ENCODE measurements around the gene RGS6. TPM values are rescaled to one million over a fixed set of nuclear protein-coding genes. Genes with fewer than 3 reads are reported as not detected.

Gene RGS6
- total RNA-seq, 1 experiment from 2014 or later, result not detected

DNA sequence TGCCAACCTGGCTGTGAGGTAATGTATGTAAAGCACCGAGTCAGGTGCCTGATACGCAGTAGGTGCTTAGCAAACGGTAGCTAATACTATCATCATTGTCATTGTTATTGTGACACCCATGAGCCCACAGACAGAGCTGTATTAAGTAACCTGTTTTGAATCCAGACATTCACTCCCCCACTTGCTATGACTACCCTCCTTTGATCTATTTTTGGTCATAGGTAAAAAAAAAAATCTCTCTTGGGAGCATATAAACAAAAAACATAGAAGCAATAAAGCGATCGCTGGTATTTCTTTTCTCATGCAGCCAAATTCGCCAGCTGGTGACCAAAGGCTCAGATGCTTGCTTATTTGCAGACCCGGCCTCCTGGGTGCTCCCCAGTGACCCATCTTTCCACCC lies 631.4 kb downstream of the RGS6 start:
- POLR2A ChIA-PET (ENCODE audit: unreplicated experiment), result no interaction called here

DNA sequence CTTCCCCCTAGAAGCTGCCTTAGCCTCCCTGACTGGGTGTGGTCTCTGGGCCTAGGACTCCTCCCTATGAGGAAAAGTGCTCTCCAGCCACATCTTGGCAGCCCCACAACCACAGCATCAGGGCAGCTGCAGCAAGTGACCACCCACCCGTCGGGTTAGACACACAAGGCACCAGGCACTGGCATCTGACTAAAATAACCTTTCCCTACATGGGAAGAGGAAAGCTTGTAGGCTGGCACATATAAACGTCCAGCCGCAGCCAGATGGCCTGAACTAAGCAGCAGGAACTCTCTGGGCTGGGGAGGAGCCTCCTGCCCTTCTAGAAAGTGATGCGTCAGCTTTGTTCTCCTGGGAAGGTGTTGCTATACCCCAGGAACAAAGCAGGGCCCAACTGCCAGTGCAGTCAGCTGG lies 632.9 kb downstream of the RGS6 start:
- CTCF ChIA-PET, result no interaction called here
- H4K20me1 ChIP-seq (ENCODE audit: low read length), result no peaks in the 10 kb centered on the region
- H3K36me3 ChIP-seq (ENCODE audit: low read depth, low read length), result no peaks in the 10 kb centered on the region
- no peak overlapping the region for H3K27ac ChIP-seq (ENCODE audit: low read length)
- intact Hi-C loops (cut with micrococcal nuclease), result no loop called here
- H3K4me1 ChIP-seq (ENCODE audit: insufficient read depth, low read length), result no peaks in the 10 kb centered on the region
- H3K4me2 ChIP-seq (ENCODE audit: low read length), result no peak overlapping the region
- no peak overlapping the region for H3K9ac ChIP-seq (ENCODE audit: low read length)
- no peaks in the 10 kb centered on the region for H3K9me3 ChIP-seq (ENCODE audit: low read length)
- TF ChIP-seq EZH2 (IDR thresholded peaks at IDR 0.05; ENCODE audit: low read length, unreplicated experiment) (no peak), EZH2phosphoT487 (IDR thresholded peaks at IDR 0.05; ENCODE audit: borderline replicate concordance, low read length) (no peak)
- TF ChIP-seq, protein P1, sequence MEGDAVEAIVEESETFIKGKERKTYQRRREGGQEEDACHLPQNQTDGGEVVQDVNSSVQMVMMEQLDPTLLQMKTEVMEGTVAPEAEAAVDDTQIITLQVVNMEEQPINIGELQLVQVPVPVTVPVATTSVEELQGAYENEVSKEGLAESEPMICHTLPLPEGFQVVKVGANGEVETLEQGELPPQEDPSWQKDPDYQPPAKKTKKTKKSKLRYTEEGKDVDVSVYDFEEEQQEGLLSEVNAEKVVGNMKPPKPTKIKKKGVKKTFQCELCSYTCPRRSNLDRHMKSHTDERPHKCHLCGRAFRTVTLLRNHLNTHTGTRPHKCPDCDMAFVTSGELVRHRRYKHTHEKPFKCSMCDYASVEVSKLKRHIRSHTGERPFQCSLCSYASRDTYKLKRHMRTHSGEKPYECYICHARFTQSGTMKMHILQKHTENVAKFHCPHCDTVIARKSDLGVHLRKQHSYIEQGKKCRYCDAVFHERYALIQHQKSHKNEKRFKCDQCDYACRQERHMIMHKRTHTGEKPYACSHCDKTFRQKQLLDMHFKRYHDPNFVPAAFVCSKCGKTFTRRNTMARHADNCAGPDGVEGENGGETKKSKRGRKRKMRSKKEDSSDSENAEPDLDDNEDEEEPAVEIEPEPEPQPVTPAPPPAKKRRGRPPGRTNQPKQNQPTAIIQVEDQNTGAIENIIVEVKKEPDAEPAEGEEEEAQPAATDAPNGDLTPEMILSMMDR (conservative IDR thresholded peaks at IDR 0.05; ENCODE audit: low read depth, low read length), result no peak
- H3K9me2 ChIP-seq (replicated peaks; ENCODE audit: low read length), result no peaks in the 10 kb centered on the region
- no peaks in the 10 kb centered on the region for H3K27me3 ChIP-seq (ENCODE audit: low read length)
- H2AFZ ChIP-seq (ENCODE audit: low read length), result no peak overlapping the region
- no peak for ATAC-seq
- no peak for DNase-seq
- H3F3A ChIP-seq (ENCODE audit: low read length, unreplicated experiment), result no peaks in the 10 kb centered on the region
- POLR2A ChIA-PET (ENCODE audit: unreplicated experiment), result interaction anchor here (0.6 kb wide), 1 partner anchor 329 kb away, joined by 3 read pairs; no protein-coding TSS in a partner anchor
- BruUV-seq (replicated peaks), result no TSS peak
- no peaks in the 10 kb centered on the region for H3K79me2 ChIP-seq (ENCODE audit: low read length)
- H3K4me3 ChIP-seq (ENCODE audit: low read length), result no peak overlapping the region

More for the DNA sequence above, 631.4 kb downstream of the RGS6 start:
- Histone ChIP-seq H3K36me3 (ENCODE audit: low read depth, low read length) (no peaks in the 10 kb centered on the region), H3K27ac (ENCODE audit: low read length) (no peak overlapping the region), H3K9me3 (ENCODE audit: low read length) (no peaks in the 10 kb centered on the region), H4K20me1 (ENCODE audit: low read length) (no peaks in the 10 kb centered on the region), H3K4me1 (ENCODE audit: insufficient read depth, low read length) (peaks cover 9% of the 10 kb centered on the region), H3K27me3 (ENCODE audit: low read length) (no peaks in the 10 kb centered on the region), H3K9ac (ENCODE audit: low read length) (no peak overlapping the region), H3K4me3 (ENCODE audit: low read length) (no peak overlapping the region), H3K4me2 (ENCODE audit: low read length) (no peak overlapping the region), H3K9me2 (replicated peaks; ENCODE audit: low read length) (no peaks in the 10 kb centered on the region), H2AFZ (ENCODE audit: low read length) (no peak overlapping the region), H3K79me2 (ENCODE audit: low read length) (no peaks in the 10 kb centered on the region), H3F3A (ENCODE audit: low read length, unreplicated experiment) (no peaks in the 10 kb centered on the region)
- no TSS peak for BruUV-seq (replicated peaks)
- intact Hi-C loops (cut with micrococcal nuclease), result no loop called here
- no peak for TF ChIP-seq EZH2phosphoT487 (IDR thresholded peaks at IDR 0.05; ENCODE audit: borderline replicate concordance, low read length)
- TF ChIP-seq, protein P1 (conservative IDR thresholded peaks at IDR 0.05; ENCODE audit: low read depth, low read length), result no peak
- no peak for TF ChIP-seq EZH2 (IDR thresholded peaks at IDR 0.05; ENCODE audit: low read length, unreplicated experiment)
- DNase-seq (no peak), ATAC-seq (no peak)
- CTCF ChIA-PET, result no interaction called here

DNA sequence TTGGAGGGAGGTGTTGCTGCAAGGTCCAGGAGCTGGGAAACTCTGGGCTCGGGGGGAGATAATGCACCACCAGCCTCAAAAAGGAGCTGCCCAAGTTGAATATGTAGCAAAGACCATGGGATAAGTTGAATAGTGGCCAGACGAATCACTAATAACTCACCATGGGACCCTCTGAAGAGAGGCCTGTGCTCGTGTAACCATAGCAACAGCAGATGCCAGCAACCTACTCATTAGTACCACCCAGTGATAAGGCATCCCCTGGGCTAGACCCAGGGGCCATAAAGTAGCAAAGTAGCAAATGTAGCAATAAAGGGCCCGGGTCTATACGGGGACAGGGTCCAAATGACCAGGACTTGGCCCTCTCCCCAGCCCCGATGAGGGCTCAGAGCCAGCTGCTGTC lies 633.7 kb downstream of the RGS6 start:
- no peaks in the 10 kb centered on the region for H3K4me1 ChIP-seq (ENCODE audit: insufficient read depth, low read length)
- no peaks in the 10 kb centered on the region for H3K79me2 ChIP-seq (ENCODE audit: low read length)
- POLR2A ChIA-PET (ENCODE audit: unreplicated experiment), result no interaction called here
- H3K9me2 ChIP-seq (replicated peaks; ENCODE audit: low read length), result no peaks in the 10 kb centered on the region
- H3K4me2 ChIP-seq (ENCODE audit: low read length), result no peak overlapping the region
- no peak overlapping the region for H3K4me3 ChIP-seq (ENCODE audit: low read length)
- DNase-seq, result no peak
- no peak for ATAC-seq
- CTCF ChIA-PET, result no interaction called here
- H2AFZ ChIP-seq (ENCODE audit: low read length), result no peak overlapping the region
- no TSS peak for BruUV-seq (replicated peaks)
- no peaks in the 10 kb centered on the region for H3K27me3 ChIP-seq (ENCODE audit: low read length)
- H3K27ac ChIP-seq (ENCODE audit: low read length), result no peak overlapping the region
- no peak overlapping the region for H3K9ac ChIP-seq (ENCODE audit: low read length)
- no peaks in the 10 kb centered on the region for H3F3A ChIP-seq (ENCODE audit: low read length, unreplicated experiment)
- no peaks in the 10 kb centered on the region for H3K36me3 ChIP-seq (ENCODE audit: low read depth, low read length)
- TF ChIP-seq, protein P1 (conservative IDR thresholded peaks at IDR 0.05; ENCODE audit: low read depth, low read length), result no peak
- no peak for TF ChIP-seq EZH2 (IDR thresholded peaks at IDR 0.05; ENCODE audit: low read length, unreplicated experiment)
- intact Hi-C loops (cut with micrococcal nuclease), result no loop called here
- no peaks in the 10 kb centered on the region for H4K20me1 ChIP-seq (ENCODE audit: low read length)
- H3K9me3 ChIP-seq (ENCODE audit: low read length), result no peaks in the 10 kb centered on the region
